ENCODE results near the gene DTX2. TPM values are rescaled to one million over a fixed set of nuclear protein-coding genes. Genes with fewer than 3 reads are reported as not detected.
"Not testable (repeated sequence)": the region's sequence is repeated elsewhere in the genome, so short reads cannot be mapped to it uniquely, and the experiment has no call there.

The DTX2 gene
- total RNA-seq, 1 experiment from 2014 or later, result 45.2 TPM

DNA sequence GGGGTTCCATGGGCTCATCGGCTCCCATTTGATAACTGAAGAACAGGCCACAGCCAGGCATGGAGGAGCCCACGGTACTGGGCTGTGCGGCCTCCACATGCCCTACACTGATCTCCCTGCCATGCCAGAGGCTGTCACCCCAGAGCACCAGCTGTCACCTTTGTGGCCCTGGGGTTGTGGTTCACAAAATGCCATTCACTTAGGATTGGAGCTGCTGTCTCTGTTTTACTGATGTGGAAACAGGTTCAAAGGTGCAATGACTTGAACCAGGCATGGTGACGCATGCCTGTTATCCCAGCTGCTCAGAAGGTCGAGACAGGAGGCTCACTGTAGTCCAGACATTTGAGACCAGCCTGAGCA is 44.6 kb downstream of the DTX2 start:
- Mint-ChIP-seq H3K36me3 (ENCODE audit: insufficient read depth, unreplicated experiment) (peaks cover 21% of the 10 kb centered on the region), H3K4me3 (ENCODE audit: unreplicated experiment) (no peak overlapping the region), H3K4me1 (ENCODE audit: low read depth, unreplicated experiment) (no peaks in the 10 kb centered on the region), H3K27me3 (ENCODE audit: insufficient read depth, unreplicated experiment) (no peaks in the 10 kb centered on the region), H3K9me3 (ENCODE audit: unreplicated experiment) (no peaks in the 10 kb centered on the region), H3K27ac (ENCODE audit: unreplicated experiment) (no peak overlapping the region)
- H3K9me3 ChIP-seq, result no peaks in the 10 kb centered on the region
- H3K27me3 ChIP-seq (replicated peaks; ENCODE audit: control insufficient read depth, insufficient read depth, low read length), result no peaks in the 10 kb centered on the region
- H3K36me3 ChIP-seq (ENCODE audit: control insufficient read depth, insufficient read depth, low read length), result no peaks in the 10 kb centered on the region; the same call in 1 of the 2 replicates
- POLR2A ChIA-PET, result no interaction called here
- no TSS peak for BruUV-seq (replicated peaks)
- H3K4me1 ChIP-seq, result peaks cover 10% of the 10 kb centered on the region
- CTCF ChIA-PET, result no interaction called here
- intact Hi-C loops (cut with micrococcal nuclease; ENCODE audit: unreplicated experiment), result no loop called here
- H3K4me3 ChIP-seq (ENCODE audit: low read depth, low read length), result no peak overlapping the region
- no peak for DNase-seq
- no peak for TF ChIP-seq CTCF (IDR thresholded peaks at IDR 0.05; ENCODE audit: insufficient read depth in 1 of 2, low read depth in 1 of 2, low read length in 1 of 2, severe bottlenecking in 1 of 2, unreplicated experiment in 1 of 2)

DNA sequence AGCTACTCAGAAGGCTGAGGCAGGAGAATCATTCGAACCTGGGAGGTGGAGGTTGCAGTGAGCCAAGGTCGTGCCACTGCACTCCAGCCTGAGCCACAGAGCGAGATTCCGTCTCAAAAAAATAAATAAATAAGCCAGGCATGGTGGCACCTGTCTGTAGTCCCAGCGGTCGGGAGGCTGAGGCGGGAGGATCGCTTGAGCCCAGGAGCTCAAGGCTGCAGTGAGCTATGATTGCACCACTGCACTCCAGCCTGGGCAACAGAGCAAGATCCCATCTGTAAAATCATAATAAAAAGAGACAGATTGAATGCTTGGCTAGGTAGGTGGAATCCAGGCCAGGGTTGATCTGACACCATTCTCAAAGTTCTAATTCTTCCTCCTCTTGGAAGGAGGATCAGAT is 45.1 kb downstream of the DTX2 start:
- H3K4me1 Mint-ChIP-seq (ENCODE audit: low read depth, unreplicated experiment); H3K9me3 Mint-ChIP-seq (ENCODE audit: unreplicated experiment); H3K4me3 ChIP-seq (ENCODE audit: low read depth, low read length); H3K9me3 ChIP-seq; H3K4me3 Mint-ChIP-seq (ENCODE audit: unreplicated experiment); H3K27me3 Mint-ChIP-seq (ENCODE audit: insufficient read depth, unreplicated experiment); BruUV-seq (replicated peaks); CTCF ChIA-PET; H3K36me3 ChIP-seq (ENCODE audit: control insufficient read depth, insufficient read depth, low read length); H3K27me3 ChIP-seq (replicated peaks; ENCODE audit: control insufficient read depth, insufficient read depth, low read length); POLR2A ChIA-PET; intact Hi-C loops (cut with micrococcal nuclease; ENCODE audit: unreplicated experiment); H3K27ac Mint-ChIP-seq (ENCODE audit: unreplicated experiment); DNase-seq: not testable (repeated sequence)
- peaks cover 10% of the 10 kb centered on the region for H3K4me1 ChIP-seq
- H3K36me3 Mint-ChIP-seq (ENCODE audit: insufficient read depth, unreplicated experiment), result peaks cover 15% of the 10 kb centered on the region

DNA sequence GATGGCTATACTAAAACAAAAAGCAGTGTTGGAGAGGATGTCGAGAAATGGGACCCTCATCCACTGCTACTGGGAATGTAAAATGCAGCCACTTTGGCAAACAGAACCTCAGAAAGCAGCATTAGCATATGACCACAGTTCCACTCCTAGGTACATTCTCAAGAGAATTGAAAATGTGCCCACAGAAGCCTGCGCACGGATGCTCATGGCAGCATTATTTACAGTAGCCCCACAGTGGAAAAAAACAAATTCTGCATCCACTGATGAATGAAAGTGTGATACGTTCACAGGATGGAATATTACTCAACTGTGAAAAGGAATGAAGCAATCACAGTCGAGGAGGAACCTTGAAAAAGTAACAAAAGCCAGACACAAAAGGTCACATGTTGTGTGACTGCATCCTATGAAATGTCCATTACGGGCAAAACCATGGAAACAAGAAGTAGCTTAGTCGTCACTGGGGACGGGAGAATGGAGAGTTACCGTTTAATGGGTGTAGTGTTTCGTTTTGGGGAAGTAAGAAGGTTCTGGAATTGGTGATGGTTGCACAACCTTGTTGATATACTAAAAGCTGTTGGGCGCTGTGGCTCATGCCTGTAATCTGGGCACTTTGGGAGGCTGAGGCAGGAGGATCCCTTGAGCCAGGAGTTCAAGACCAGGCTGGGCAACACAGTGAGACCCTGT is 46.4 kb downstream of the DTX2 start:
- H3K27me3 Mint-ChIP-seq (ENCODE audit: insufficient read depth, unreplicated experiment), result no peaks in the 10 kb centered on the region
- DNase-seq, result no peak
- H3K4me1 Mint-ChIP-seq (ENCODE audit: low read depth, unreplicated experiment), result no peaks in the 10 kb centered on the region
- peaks cover 12% of the 10 kb centered on the region for H3K36me3 Mint-ChIP-seq (ENCODE audit: insufficient read depth, unreplicated experiment)
- BruUV-seq (replicated peaks), result no TSS peak
- Histone ChIP-seq H3K9me3 (no peaks in the 10 kb centered on the region), H3K27me3 (replicated peaks; ENCODE audit: control insufficient read depth, insufficient read depth, low read length) (no peaks in the 10 kb centered on the region), H3K4me3 (ENCODE audit: low read depth, low read length) (no peak overlapping the region), H3K36me3 (ENCODE audit: control insufficient read depth, insufficient read depth, low read length) (no peaks in the 10 kb centered on the region; the same call in 1 of the 2 replicates), H3K4me1 (peaks cover 10% of the 10 kb centered on the region)
- no peaks in the 10 kb centered on the region for H3K9me3 Mint-ChIP-seq (ENCODE audit: unreplicated experiment)
- CTCF ChIA-PET, result no interaction called here
- TF ChIP-seq CTCF (IDR thresholded peaks at IDR 0.05; ENCODE audit: insufficient read depth in 1 of 2, low read depth in 1 of 2, low read length in 1 of 2, severe bottlenecking in 1 of 2, unreplicated experiment in 1 of 2), result no peak
- intact Hi-C loops (cut with micrococcal nuclease; ENCODE audit: unreplicated experiment), result no loop called here
- no peak overlapping the region for H3K4me3 Mint-ChIP-seq (ENCODE audit: unreplicated experiment)
- no peak overlapping the region for H3K27ac Mint-ChIP-seq (ENCODE audit: unreplicated experiment)
- POLR2A ChIA-PET, result no interaction called here

Data from Caco-2 (cell line).